22Rv1 (cell line): Measurements from ENCODE around the gene CDK15.

ENCODE experiments used
- ZFX ChIP-seq: fragments of 450-650 bp; IDR thresholded peaks from 2 replicates; pipeline ENCODE4 v1.6.1; 2017; ENCODE audit warnings: antibody characterized with exemption, borderline replicate concordance
- TF ChIP-seq, protein P1 (sequence below): fragments of 450-650 bp; IDR thresholded peaks from 2 replicates; pipeline ENCODE4 v1.5.1; 2017; ENCODE audit warnings: mild to moderate bottlenecking

GRCh38 chr2:201788371-201788770 is 18.0 kb upstream of the CDK15 start:
- TF ChIP-seq, protein P1, sequence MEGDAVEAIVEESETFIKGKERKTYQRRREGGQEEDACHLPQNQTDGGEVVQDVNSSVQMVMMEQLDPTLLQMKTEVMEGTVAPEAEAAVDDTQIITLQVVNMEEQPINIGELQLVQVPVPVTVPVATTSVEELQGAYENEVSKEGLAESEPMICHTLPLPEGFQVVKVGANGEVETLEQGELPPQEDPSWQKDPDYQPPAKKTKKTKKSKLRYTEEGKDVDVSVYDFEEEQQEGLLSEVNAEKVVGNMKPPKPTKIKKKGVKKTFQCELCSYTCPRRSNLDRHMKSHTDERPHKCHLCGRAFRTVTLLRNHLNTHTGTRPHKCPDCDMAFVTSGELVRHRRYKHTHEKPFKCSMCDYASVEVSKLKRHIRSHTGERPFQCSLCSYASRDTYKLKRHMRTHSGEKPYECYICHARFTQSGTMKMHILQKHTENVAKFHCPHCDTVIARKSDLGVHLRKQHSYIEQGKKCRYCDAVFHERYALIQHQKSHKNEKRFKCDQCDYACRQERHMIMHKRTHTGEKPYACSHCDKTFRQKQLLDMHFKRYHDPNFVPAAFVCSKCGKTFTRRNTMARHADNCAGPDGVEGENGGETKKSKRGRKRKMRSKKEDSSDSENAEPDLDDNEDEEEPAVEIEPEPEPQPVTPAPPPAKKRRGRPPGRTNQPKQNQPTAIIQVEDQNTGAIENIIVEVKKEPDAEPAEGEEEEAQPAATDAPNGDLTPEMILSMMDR, result no peak
- TF ChIP-seq ZFX, result no peak
